ENCODE results near the gene PRKG1. TPM values are rescaled to one million over a fixed set of nuclear protein-coding genes. Genes with fewer than 3 reads are reported as not detected.

PRKG1 gene
- total RNA-seq, 4 donors from 2014 or later = 1.2 to 6.5 (median 2.7) TPM

DNA sequence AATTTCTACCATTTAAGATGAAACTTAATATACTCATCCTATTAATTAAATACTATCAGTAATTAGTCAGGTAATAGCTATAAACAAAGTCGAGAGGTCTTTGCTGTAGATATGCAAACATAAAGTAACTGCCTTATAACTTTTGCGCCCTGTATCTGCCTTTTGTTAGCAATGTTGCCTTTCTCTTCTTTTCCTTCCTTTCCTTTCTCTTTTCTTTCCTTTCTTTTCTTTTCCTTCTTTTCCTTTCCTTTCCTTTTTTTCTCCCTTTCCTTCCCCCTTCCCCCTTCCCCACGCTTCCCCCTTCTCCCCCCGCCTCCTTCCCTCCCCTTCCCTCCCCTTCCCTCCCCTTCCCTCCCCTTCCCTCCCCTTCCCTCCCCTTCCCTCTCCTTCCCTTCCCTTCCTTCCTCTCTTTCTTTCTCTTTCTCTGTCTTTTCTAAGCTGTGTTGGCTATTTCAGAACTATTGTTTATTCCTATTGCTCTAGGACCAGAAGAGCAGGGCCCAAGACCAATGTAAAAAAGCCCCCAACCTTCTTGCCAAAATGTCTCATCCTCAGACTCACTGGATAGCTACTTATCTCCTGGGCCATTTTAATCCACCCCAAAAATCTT is 1174.5 kb downstream of the PRKG1 start:
- Histone ChIP-seq H3K4me1 (no peaks in the 10 kb centered on the region), H3K9me3 (no peaks in the 10 kb centered on the region), H3K27me3 (no peaks in the 10 kb centered on the region), H3K36me3 (no peaks in the 10 kb centered on the region), H3K4me3 (no peak overlapping the region), H3K27ac (no peak overlapping the region)
- TF ChIP-seq POLR2AphosphoS5 (IDR thresholded peaks at IDR 0.05) = no peak
- TF ChIP-seq EP300 (IDR thresholded peaks at IDR 0.05) = no peak
- TF ChIP-seq, protein P1, sequence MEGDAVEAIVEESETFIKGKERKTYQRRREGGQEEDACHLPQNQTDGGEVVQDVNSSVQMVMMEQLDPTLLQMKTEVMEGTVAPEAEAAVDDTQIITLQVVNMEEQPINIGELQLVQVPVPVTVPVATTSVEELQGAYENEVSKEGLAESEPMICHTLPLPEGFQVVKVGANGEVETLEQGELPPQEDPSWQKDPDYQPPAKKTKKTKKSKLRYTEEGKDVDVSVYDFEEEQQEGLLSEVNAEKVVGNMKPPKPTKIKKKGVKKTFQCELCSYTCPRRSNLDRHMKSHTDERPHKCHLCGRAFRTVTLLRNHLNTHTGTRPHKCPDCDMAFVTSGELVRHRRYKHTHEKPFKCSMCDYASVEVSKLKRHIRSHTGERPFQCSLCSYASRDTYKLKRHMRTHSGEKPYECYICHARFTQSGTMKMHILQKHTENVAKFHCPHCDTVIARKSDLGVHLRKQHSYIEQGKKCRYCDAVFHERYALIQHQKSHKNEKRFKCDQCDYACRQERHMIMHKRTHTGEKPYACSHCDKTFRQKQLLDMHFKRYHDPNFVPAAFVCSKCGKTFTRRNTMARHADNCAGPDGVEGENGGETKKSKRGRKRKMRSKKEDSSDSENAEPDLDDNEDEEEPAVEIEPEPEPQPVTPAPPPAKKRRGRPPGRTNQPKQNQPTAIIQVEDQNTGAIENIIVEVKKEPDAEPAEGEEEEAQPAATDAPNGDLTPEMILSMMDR (IDR thresholded peaks at IDR 0.05) = no peak
- TF ChIP-seq POLR2A (IDR thresholded peaks at IDR 0.05) = no peak
- 95% methylated on average over 4 of the region's 4 CpGs for WGBS
- DNase-seq (ENCODE audit: low spot score in 2 of 2) = no peak

DNA sequence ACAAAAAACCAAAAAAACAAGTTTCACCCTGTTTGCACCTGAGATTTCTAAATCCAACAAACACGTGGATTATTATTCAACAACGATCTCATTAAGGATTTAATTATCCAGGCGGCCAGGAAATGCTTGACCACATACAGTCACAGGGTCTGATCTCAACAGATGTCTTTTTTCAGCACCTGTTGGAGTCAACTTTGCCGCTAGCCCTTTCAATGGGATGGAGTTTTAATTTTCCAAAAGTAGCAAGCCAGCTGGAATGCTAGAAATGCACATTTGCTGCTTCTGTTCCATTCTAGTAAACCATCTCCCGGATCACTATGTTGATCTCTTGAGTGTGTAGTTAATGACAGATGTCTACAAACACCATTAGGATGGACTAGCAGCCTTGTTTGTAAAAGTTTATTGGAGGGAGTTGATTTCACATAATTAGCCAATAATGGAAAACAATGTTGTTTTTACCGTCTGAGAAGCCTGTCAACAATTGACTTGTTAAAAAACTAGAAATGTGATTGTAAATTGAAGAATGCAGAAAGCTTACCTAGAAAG is 1175.6 kb downstream of the PRKG1 start:
- no peaks in the 10 kb centered on the region for H3K4me1 ChIP-seq
- WGBS = 78% methylated on average over 6 of the region's 6 CpGs
- H3K9me3 ChIP-seq = no peaks in the 10 kb centered on the region
- H3K36me3 ChIP-seq = no peaks in the 10 kb centered on the region
- no peak for TF ChIP-seq POLR2AphosphoS5 (IDR thresholded peaks at IDR 0.05)
- no peak for TF ChIP-seq EP300 (IDR thresholded peaks at IDR 0.05)
- no peak for TF ChIP-seq POLR2A (IDR thresholded peaks at IDR 0.05)
- TF ChIP-seq, protein P1 (IDR thresholded peaks at IDR 0.05) = no peak
- no peak overlapping the region for H3K27ac ChIP-seq
- no peak overlapping the region for H3K4me3 ChIP-seq
- DNase-seq (ENCODE audit: low spot score in 2 of 2) = no peak
- no peaks in the 10 kb centered on the region for H3K27me3 ChIP-seq

DNA sequence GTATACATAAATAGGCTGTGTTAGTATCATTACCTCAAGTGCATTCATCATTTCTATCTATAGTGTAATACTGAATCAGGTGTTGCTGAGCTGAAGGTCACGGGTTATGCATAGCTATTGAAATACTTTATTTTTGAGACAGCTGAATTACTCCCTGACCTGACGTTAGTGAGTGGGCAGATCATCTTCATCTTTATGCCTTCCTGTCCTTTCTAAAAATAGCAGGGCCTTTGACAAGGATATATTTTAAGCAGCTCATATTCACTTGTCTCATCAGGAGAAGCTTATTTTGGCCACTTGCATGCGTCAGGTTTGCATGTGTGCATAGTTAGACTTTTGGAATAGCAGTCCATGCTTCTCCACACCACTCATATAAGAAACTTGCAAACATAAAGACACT is 1176.2 kb downstream of the PRKG1 start:
- H3K4me3 ChIP-seq = no peak overlapping the region
- no peaks in the 10 kb centered on the region for H3K36me3 ChIP-seq
- no peaks in the 10 kb centered on the region for H3K27me3 ChIP-seq
- no peak for DNase-seq (ENCODE audit: low spot score in 2 of 2)
- H3K4me1 ChIP-seq = no peaks in the 10 kb centered on the region
- H3K9me3 ChIP-seq = no peaks in the 10 kb centered on the region
- TF ChIP-seq POLR2AphosphoS5 (IDR thresholded peaks at IDR 0.05) (no peak), EP300 (IDR thresholded peaks at IDR 0.05) (no peak), POLR2A (IDR thresholded peaks at IDR 0.05) (no peak)
- TF ChIP-seq, protein P1 (IDR thresholded peaks at IDR 0.05) = no peak
- WGBS = 72% methylated on average over 3 of the region's 3 CpGs
- no peak overlapping the region for H3K27ac ChIP-seq

DNA sequence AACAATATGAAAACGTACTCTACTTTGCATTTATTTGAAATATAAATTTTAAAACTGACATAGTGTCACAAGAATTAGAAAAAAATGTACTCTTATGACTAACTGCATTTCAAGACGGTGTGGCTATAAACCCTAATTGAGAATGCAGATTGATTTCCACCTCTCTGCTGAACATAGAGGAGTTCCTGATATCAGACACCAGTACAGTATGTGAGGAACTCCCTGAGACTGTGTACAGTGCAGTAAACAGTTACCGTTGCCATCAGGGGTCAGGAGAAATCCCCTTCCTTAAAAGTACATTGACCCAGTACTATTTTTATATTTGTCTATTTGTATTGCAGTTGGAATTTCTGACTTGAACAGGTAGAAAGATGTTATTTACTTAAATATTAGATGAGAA is 1178.0 kb downstream of the PRKG1 start:
- no peaks in the 10 kb centered on the region for H3K4me1 ChIP-seq
- 84% methylated on average over 3 of the region's 3 CpGs for WGBS
- DNase-seq (ENCODE audit: low spot score in 2 of 2) = no peak
- no peaks in the 10 kb centered on the region for H3K36me3 ChIP-seq
- H3K27me3 ChIP-seq = no peaks in the 10 kb centered on the region
- H3K4me3 ChIP-seq = no peak overlapping the region
- H3K9me3 ChIP-seq = no peaks in the 10 kb centered on the region
- TF ChIP-seq, protein P1 (IDR thresholded peaks at IDR 0.05) = no peak
- TF ChIP-seq POLR2AphosphoS5 (IDR thresholded peaks at IDR 0.05) (no peak), EP300 (IDR thresholded peaks at IDR 0.05) (no peak), POLR2A (IDR thresholded peaks at IDR 0.05) (no peak)
- H3K27ac ChIP-seq = no peak overlapping the region

DNA sequence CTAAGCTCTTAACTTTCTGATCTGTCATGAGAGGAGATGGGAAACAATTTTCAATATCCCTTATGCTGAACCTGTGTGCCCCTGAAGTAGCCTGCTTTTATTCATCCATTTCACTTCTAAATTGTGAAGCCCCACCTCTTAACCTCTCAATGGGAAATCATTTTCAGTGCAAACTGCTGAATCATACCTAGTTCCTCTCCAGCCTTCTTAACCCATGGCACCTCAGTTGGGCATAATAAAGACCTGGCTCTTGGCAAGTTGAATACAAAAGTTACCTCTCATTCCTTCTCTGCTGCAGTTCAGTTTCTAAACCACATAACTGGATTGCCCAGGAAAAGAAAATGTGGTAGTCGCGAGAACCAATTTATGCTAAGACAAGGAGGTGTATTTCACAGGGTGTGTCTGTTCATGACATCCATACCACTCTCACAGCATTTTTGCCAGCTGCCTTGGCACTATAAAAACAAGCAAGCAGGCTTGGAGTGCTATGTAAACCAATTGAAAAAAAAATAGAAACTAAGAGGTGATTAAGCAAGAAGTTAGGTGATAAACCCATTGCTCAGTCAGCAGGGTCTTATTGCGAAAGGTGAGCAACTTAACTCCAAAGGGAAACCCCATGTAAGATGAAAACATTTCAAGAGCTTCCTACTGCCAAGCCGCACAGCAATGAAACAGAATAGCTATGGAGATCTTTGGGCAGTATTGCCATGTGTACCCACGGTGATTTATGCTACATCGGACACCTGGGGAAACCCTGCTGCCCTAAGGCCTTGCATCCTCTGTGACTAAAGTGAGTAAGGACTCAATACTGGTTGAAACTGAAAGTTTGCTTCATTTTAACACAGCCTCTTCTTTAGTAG is 1182.8 kb downstream of the PRKG1 start:
- H3K27ac ChIP-seq = no peak overlapping the region
- 68% methylated on average over 6 of the region's 6 CpGs for WGBS
- TF ChIP-seq POLR2AphosphoS5 (IDR thresholded peaks at IDR 0.05) = no peak
- TF ChIP-seq, protein P1 (IDR thresholded peaks at IDR 0.05) = no peak
- no peak for TF ChIP-seq POLR2A (IDR thresholded peaks at IDR 0.05)
- TF ChIP-seq EP300 (IDR thresholded peaks at IDR 0.05) = no peak

More for the DNA sequence above, 1182.8 kb downstream of the PRKG1 start:
- no peaks in the 10 kb centered on the region for H3K27me3 ChIP-seq
- no peaks in the 10 kb centered on the region for H3K9me3 ChIP-seq
- no peak for DNase-seq (ENCODE audit: low spot score in 2 of 2)
- H3K36me3 ChIP-seq = no peaks in the 10 kb centered on the region
- no peak overlapping the region for H3K4me3 ChIP-seq
- no peaks in the 10 kb centered on the region for H3K4me1 ChIP-seq
